ENCODE data around the gene LRRTM4.

The LRRTM4 gene

GRCh38 chr2:76977846-76978727 is 544.1 kb downstream of the LRRTM4 start:
- no peak for DNase-seq

GRCh38 chr2:76975752-76976151 is 546.4 kb downstream of the LRRTM4 start:
- DNase-seq = no peak

GRCh38 chr2:76973610-76974009 is 548.6 kb downstream of the LRRTM4 start:
- DNase-seq = no peak

GRCh38 chr2:76965772-76966171 is 556.4 kb downstream of the LRRTM4 start:
- no peak for DNase-seq

GRCh38 chr2:76958749-76959148 is 563.4 kb downstream of the LRRTM4 start:
- no peak for DNase-seq

GRCh38 chr2:76953733-76954347 is 568.3 kb downstream of the LRRTM4 start:
- DNase-seq = no peak

GRCh38 chr2:76946631-76947145 is 575.5 kb downstream of the LRRTM4 start:
- DNase-seq = no peak

- DNase-seq = no peak
Measured at GRCh38 chr2:76940559-76940958, 581.6 kb downstream of the LRRTM4 start.

- no peak for DNase-seq
Measured at GRCh38 chr2:76938153-76938552, 584.0 kb downstream of the LRRTM4 start.

- DNase-seq = no peak
Measured at GRCh38 chr2:76932550-76932949, 589.6 kb downstream of the LRRTM4 start.

- no peak for DNase-seq
Measured at GRCh38 chr2:76930056-76930744, 592.0 kb downstream of the LRRTM4 start.

GRCh38 chr2:76928026-76928425 is 594.1 kb downstream of the LRRTM4 start:
- DNase-seq = no peak

- DNase-seq = no peak
Measured at GRCh38 chr2:76921006-76921405, 601.2 kb downstream of the LRRTM4 start.

GRCh38 chr2:76895469-76895868 is 626.7 kb downstream of the LRRTM4 start:
- no peak for DNase-seq

GRCh38 chr2:76870581-76870980 is 651.6 kb downstream of the LRRTM4 start:
- DNase-seq = no peak

GRCh38 chr2:76870011-76870410 is 652.2 kb downstream of the LRRTM4 start:
- DNase-seq = no peak

GRCh38 chr2:76867854-76868253 is 654.3 kb downstream of the LRRTM4 start:
- DNase-seq = no peak

GRCh38 chr2:76866464-76866863 is 655.7 kb downstream of the LRRTM4 start:
- no peak for DNase-seq

- DNase-seq = no peak
Measured at GRCh38 chr2:76862901-76863300, 659.3 kb downstream of the LRRTM4 start.

- no peak for DNase-seq
Measured at GRCh38 chr2:76861708-76862107, 660.5 kb downstream of the LRRTM4 start.

- no peak for DNase-seq
Measured at GRCh38 chr2:76851000-76851399, 671.2 kb downstream of the LRRTM4 start.

- no peak for DNase-seq
Measured at GRCh38 chr2:76849086-76849485, 673.1 kb downstream of the LRRTM4 start.

- DNase-seq = no peak
Measured at GRCh38 chr2:76839826-76840225, 682.4 kb downstream of the LRRTM4 start.
